GM18861 (cell line): Measurements from ENCODE around the gene IER3.

ENCODE experiments used
- ATAC-seq: cut with Tn5 transposase; IDR thresholded peaks from one replicate; pipeline ENCODE4 v1.9.1; 2021; ENCODE audit not compliant: unreplicated experiment

The IER3 gene

DNA sequence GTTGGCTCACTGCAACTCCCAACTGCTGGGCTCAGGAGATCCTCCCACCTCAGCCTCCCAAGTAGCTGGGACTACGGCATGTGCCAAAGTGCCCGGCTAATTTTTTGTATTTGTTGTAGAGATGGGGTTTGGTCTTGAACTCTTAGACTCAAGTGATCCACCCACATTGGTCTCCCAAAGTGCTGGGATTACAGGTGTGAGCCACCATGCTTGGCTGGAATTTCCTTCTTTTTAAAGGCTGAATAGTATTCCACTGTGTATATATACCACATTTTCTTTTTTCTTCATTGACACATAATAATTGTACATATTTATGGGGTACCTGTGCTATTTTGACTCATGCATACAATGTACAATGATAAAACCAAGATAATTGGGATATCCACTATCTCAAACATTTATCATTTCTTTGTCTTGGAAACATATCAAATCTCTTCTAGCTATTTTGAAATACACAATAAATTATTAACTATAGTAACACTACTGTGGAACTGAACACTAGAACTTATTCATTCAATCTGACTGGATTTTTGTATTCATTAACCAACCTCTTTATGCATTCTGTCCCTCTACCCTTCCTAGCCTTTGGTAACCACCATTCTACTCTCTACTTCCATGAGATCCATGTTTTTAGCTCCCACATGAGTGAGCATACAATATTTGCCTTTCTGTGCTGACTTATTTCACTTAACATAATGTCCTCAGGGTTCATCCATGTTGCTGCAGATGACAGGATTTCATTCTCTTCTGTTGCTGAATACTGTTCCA, 35.1 kb downstream of the IER3 start:
- no peak for ATAC-seq

DNA sequence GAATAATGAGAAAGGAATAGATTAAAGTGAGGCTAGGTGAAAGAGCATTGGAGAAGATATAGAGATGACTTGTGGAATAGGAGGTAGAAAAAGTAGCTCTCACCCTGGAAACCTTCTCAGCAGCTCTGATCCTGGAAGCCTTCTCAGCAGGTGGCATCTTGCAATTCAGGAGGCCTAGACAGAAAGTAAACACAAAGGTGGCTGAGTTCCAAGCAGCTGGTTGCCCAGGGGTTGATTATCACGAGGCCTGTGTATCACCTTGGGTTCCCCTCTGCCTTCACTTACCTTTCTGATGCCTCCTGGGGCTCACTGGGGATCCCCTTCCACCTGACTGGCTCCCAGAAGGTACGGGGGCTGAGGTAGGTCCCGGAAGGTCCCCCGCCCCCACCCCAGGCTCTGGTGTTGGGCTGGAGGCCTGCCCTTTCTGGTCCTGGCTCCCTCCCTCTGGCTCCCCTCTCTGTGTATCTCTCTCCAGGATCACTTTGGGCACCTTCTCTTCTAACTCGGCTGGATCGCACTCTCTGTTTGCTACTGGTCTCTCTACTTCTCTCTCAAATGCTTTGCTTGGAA, 37.0 kb downstream of the IER3 start:
- ATAC-seq, result no peak

DNA sequence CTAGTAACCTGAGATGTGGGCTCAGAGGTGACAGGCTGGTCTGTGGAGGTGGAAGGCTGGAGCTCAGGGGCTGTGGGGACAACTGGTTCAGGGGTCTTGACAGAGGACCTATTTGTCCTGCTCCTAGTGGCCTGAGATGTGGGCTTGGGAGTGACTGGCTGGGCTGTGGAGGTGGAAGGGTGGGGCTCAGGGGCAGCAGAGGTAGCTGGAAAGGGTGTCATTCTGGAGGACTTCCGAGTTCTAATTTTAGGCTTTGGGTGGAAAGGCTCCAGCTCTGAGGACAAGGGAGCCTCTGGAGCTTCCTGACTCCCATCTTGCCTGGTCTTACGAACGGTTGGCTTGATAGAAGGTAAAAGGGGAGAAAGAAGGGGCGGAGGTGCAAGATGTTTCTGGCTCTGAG, 38.7 kb downstream of the IER3 start:
- ATAC-seq, result no peak

DNA sequence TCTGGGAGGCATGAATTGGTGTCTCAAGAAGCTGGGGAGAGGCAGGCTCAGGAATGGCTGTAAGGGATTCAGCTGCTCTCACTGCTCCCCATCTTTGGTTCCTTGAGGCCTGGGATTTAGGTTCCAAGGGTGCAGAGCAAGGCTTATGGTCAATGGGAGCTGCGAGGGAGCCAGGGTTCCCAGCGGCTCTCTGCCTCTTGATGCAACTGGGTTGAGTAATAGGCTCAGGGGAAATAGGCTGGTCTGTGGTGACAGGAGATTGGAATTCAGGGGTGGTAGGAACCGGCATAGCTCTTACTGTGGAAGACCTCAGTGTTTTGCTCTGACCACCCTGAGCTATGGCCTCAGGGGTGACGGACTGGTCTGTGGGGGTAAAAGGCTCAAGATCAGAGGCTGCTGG, 40.5 kb downstream of the IER3 start:
- ATAC-seq, result no peak

DNA sequence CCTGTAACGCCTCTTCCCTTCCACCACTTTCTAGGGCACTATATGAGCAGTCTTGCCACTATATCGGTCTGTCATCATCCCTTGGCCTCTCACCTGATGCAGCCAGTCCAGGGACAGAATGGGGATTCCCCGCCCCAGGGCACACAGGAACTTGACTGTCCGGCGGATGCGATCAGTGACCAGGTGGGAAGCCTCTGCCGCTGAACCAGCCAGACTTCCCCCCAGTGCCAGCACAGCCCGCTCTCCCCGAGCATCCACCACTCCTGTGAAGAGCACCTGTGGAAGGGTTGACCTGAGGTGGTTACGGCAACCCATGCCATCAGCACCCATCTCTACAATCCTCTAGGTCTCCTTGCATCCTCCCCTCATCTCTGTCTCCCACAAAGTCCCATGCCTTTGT, 41.3 kb downstream of the IER3 start:
- ATAC-seq, result no peak

DNA sequence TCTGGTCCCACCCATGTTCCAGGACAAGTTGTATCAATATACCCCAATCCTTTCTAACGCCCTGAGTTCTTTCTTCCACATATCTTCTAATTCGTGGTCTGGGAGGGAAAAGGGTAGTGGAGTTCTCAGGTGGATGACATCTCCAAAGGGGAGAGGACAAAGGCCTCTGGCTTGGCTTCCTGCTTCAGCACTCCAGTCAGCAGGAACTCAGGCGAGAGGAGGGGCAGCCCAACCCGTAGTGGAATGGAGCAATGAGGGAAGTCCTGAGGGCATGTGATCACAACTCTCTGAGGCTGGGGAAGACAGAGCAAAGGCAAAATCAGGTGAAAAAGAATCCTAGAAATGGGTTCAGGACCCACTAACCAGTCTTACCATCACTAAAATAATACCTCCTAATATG, 44.0 kb downstream of the IER3 start:
- ATAC-seq, result no peak

DNA sequence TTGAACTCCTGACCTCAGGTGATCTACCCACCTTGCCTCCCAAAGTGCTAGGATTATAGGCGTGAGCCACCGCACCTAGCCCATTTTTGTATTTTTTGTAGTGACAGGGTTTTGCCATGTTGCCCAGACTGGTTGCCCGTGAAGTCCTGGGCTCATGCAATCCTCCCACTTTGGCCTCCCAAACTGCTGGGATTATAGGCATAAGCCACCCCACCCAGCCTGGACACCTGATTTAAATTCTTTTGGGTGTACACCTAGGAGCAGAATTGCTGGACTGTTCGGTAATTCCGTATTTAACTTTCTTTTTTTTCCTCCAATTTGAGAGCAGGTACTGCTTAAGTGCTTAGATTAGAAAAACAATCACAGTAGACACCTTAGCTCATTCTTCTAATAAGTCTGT, 47.9 kb downstream of the IER3 start:
- no peak for ATAC-seq
